ENCODE measurements around the gene MICAL2. TPM values are rescaled to one million over a fixed set of nuclear protein-coding genes. Genes with fewer than 3 reads are reported as not detected.

Gene MICAL2
- total RNA-seq, 1 experiment from 2014 or later = 151 TPM

GRCh38 chr11:12287009-12287373 is 176.6 kb downstream of the MICAL2 start:
- Mint-ChIP-seq H3K4me3 (ENCODE audit: unreplicated experiment) (peak overlapping the region; percentile 26), H3K27me3 (ENCODE audit: insufficient read depth, unreplicated experiment) (no peaks in the 10 kb centered on the region), H3K27ac (ENCODE audit: low read depth, unreplicated experiment) (peak overlapping the region; percentile 20), H3K36me3 (ENCODE audit: insufficient read depth, unreplicated experiment) (peaks cover 6% of the 10 kb centered on the region), H3K9me3 (ENCODE audit: unreplicated experiment) (no peaks in the 10 kb centered on the region), H3K4me1 (ENCODE audit: insufficient read depth, unreplicated experiment) (peaks cover 47% of the 10 kb centered on the region)
- ChIA-PET POLR2A (interaction anchor here (0.6 to 1.4 kb wide), 3 partner anchors 90 to 556 kb away, joined by 3 to 4 read pairs (median 3); partner anchors contain the start of gene PARVA), CTCF (interaction anchor here (0.6 to 16.6 kb wide), 15 partner anchors 17 to 866 kb away, joined by 3 to 314 read pairs (median 3); no protein-coding TSS in a partner anchor)
- DNase-seq (ENCODE audit: unreplicated experiment) = peak; percentile 87
- BruUV-seq (replicated peaks) = no TSS peak
- intact Hi-C loops (cut with micrococcal nuclease) = loop anchor here (5.0 kb wide), 2 partner anchors 45 to 675 kb away; no protein-coding TSS in a partner anchor
- no peak for TF ChIP-seq CTCF (IDR thresholded peaks at IDR 0.05; ENCODE audit: unreplicated experiment)

- TSS peak; percentile 67 for BruUV-seq (replicated peaks)
- CTCF ChIA-PET = interaction anchor here (0.6 to 16.6 kb wide), 37 partner anchors 9 to 866 kb away, joined by 3 to 314 read pairs (median 3); no protein-coding TSS in a partner anchor
- peak; percentile 95 for DNase-seq (ENCODE audit: unreplicated experiment)
- Mint-ChIP-seq H3K9me3 (ENCODE audit: unreplicated experiment) (no peaks in the 10 kb centered on the region), H3K27me3 (ENCODE audit: insufficient read depth, unreplicated experiment) (no peaks in the 10 kb centered on the region), H3K4me3 (ENCODE audit: unreplicated experiment) (peak overlapping the region; percentile 26), H3K27ac (ENCODE audit: low read depth, unreplicated experiment) (peak overlapping the region; percentile 20), H3K36me3 (ENCODE audit: insufficient read depth, unreplicated experiment) (peaks cover 6% of the 10 kb centered on the region), H3K4me1 (ENCODE audit: insufficient read depth, unreplicated experiment) (peaks cover 42% of the 10 kb centered on the region)
- intact Hi-C loops (cut with micrococcal nuclease) = loop anchor here (1.0 to 5.0 kb wide), 5 partner anchors 45 to 865 kb away; no protein-coding TSS in a partner anchor
- POLR2A ChIA-PET = interaction anchor here (0.8 to 1.2 kb wide), 2 partner anchors 90 to 555 kb away, joined by 3 read pairs; partner anchors contain the start of gene PARVA
- peak; percentile 71 for TF ChIP-seq CTCF (IDR thresholded peaks at IDR 0.05; ENCODE audit: unreplicated experiment)
Measured at GRCh38 chr11:12287374-12288211, 177.2 kb downstream of the MICAL2 start.

- Mint-ChIP-seq H3K36me3 (ENCODE audit: insufficient read depth, unreplicated experiment) (peaks cover 6% of the 10 kb centered on the region), H3K4me1 (ENCODE audit: insufficient read depth, unreplicated experiment) (peaks cover 42% of the 10 kb centered on the region), H3K9me3 (ENCODE audit: unreplicated experiment) (no peaks in the 10 kb centered on the region), H3K27ac (ENCODE audit: low read depth, unreplicated experiment) (peak overlapping the region; percentile 20), H3K4me3 (ENCODE audit: unreplicated experiment) (peak overlapping the region; percentile 26), H3K27me3 (ENCODE audit: insufficient read depth, unreplicated experiment) (no peaks in the 10 kb centered on the region)
- peak; percentile 91 for TF ChIP-seq CTCF (IDR thresholded peaks at IDR 0.05; ENCODE audit: unreplicated experiment)
- BruUV-seq (replicated peaks) = no TSS peak
- intact Hi-C loops (cut with micrococcal nuclease) = loop anchor here (1.0 to 5.0 kb wide), 5 partner anchors 44 to 864 kb away; no protein-coding TSS in a partner anchor
- ChIA-PET CTCF (interaction anchor here (0.5 to 16.6 kb wide), 42 partner anchors 8 to 895 kb away, joined by 3 to 314 read pairs (median 4); no protein-coding TSS in a partner anchor), POLR2A (interaction anchor here (0.7 to 1.2 kb wide), 3 partner anchors 12 to 89 kb away, joined by 3 read pairs; partner anchors contain the start of gene PARVA)
- DNase-seq (ENCODE audit: unreplicated experiment) = peak; percentile 91
Measured at GRCh38 chr11:12288212-12288930, 178.0 kb downstream of the MICAL2 start.

Data from MCF 10A (cell line).